ENCODE results near the gene NDUFV3. TPM values are rescaled to one million over a fixed set of nuclear protein-coding genes. Genes with fewer than 3 reads are reported as not detected.

The NDUFV3 gene
- total and polyA plus RNA-seq, 2 donors (not counting 1 experiment from before 2014, with no cell fraction given), result 37.7 to 38.2 TPM

DNA sequence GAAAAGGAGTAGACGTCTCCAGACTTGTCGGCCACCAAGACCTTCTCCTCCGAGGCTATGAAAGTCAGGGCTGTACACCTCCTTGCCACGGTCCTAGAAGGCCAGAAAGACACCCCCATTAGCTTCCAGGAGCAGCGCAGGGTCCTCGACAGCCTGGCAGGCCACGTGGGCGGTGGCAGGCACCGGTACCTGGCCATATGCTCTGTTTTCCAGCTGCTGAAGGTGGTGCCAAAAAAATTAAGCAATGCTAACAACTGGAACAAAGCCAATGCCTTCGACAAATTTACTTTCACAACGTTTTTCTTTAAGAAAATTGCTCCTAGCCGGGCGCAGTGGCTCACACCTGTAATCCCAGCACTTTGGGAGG lies 29.6 kb upstream of the NDUFV3 start:
- Histone ChIP-seq H3K79me2 (ENCODE audit: control insufficient read depth, insufficient read depth, low read length) (peaks cover 46% of the 10 kb centered on the region), H3K9ac (ENCODE audit: insufficient read depth, low read length) (no peak overlapping the region), H3K9me3 (ENCODE audit: control insufficient read depth, insufficient read depth, low read depth, low read length) (no peaks in the 10 kb centered on the region), H3K4me2 (ENCODE audit: extremely low read depth, insufficient read depth, low read length) (no peak overlapping the region), H3K4me1 (ENCODE audit: control insufficient read depth, extremely low read depth, insufficient read depth, low read length) (no peaks in the 10 kb centered on the region), H2AFZ (ENCODE audit: low read length) (no peak overlapping the region), H3K4me3 (replicated peaks in 1 of 4; ENCODE audit: control extremely low read depth in 1 of 4, insufficient read depth in 1 of 4, low read depth in 3 of 4, low read length in 4 of 4) (no peak overlapping the region), H4K20me1 (ENCODE audit: control insufficient read depth, extremely low read depth, insufficient read depth, low read length) (no peaks in the 10 kb centered on the region), H3K36me3 (ENCODE audit: control insufficient read depth, insufficient read depth, low read length) (peaks cover 27% of the 10 kb centered on the region), H3K27ac (ENCODE audit: insufficient read depth, low read length) (no peak overlapping the region), H3K27me3 (ENCODE audit: control insufficient read depth, insufficient read depth, low read length) (no peaks in the 10 kb centered on the region)
- no peak for DNase-seq (ENCODE audit: low read depth in 2 of 2)
- TF ChIP-seq EZH2 (IDR thresholded peaks at IDR 0.05; ENCODE audit: low read length, missing control alignments), result no peak
- TF ChIP-seq, protein P1, sequence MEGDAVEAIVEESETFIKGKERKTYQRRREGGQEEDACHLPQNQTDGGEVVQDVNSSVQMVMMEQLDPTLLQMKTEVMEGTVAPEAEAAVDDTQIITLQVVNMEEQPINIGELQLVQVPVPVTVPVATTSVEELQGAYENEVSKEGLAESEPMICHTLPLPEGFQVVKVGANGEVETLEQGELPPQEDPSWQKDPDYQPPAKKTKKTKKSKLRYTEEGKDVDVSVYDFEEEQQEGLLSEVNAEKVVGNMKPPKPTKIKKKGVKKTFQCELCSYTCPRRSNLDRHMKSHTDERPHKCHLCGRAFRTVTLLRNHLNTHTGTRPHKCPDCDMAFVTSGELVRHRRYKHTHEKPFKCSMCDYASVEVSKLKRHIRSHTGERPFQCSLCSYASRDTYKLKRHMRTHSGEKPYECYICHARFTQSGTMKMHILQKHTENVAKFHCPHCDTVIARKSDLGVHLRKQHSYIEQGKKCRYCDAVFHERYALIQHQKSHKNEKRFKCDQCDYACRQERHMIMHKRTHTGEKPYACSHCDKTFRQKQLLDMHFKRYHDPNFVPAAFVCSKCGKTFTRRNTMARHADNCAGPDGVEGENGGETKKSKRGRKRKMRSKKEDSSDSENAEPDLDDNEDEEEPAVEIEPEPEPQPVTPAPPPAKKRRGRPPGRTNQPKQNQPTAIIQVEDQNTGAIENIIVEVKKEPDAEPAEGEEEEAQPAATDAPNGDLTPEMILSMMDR (conservative IDR thresholded peaks at IDR 0.05 in 1 of 2, IDR thresholded peaks at IDR 0.05 in 1 of 2; ENCODE audit: low read depth in 1 of 2, low read length in 2 of 2), result no peak

DNA sequence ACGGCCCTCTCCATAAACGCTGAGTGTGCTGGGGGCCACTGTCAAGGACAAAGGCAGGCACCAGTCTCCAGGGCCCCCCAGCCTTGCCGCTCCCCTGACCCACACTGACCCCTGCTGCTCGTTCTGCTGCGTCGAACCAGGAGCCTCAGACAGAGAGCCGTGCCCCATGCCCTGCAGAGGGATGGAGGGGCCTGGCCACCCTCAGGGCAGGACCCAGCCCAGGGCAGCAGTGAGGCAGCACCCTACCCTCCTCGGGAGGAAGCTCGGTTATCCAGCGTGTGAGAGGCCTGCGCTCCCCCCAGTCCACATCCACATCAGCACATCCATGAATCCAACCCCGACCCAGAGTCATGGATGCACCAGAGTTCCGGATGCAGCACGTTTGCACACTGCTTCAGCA lies 28.8 kb upstream of the NDUFV3 start:
- TF ChIP-seq EZH2 (IDR thresholded peaks at IDR 0.05; ENCODE audit: low read length, missing control alignments), result no peak
- TF ChIP-seq, protein P1 (conservative IDR thresholded peaks at IDR 0.05 in 1 of 2, IDR thresholded peaks at IDR 0.05 in 1 of 2; ENCODE audit: low read depth in 1 of 2, low read length in 2 of 2), result no peak
- no peaks in the 10 kb centered on the region for H3K9me3 ChIP-seq (ENCODE audit: control insufficient read depth, insufficient read depth, low read depth, low read length)
- peaks cover 22% of the 10 kb centered on the region for H3K36me3 ChIP-seq (ENCODE audit: control insufficient read depth, insufficient read depth, low read length)
- DNase-seq (ENCODE audit: low read depth in 2 of 2), result no peak
- H4K20me1 ChIP-seq (ENCODE audit: control insufficient read depth, extremely low read depth, insufficient read depth, low read length), result no peaks in the 10 kb centered on the region
- H3K4me1 ChIP-seq (ENCODE audit: control insufficient read depth, extremely low read depth, insufficient read depth, low read length), result no peaks in the 10 kb centered on the region
- H3K27me3 ChIP-seq (ENCODE audit: control insufficient read depth, insufficient read depth, low read length), result no peaks in the 10 kb centered on the region
- H3K79me2 ChIP-seq (ENCODE audit: control insufficient read depth, insufficient read depth, low read length), result peaks cover 49% of the 10 kb centered on the region
- no peak overlapping the region for H3K4me2 ChIP-seq (ENCODE audit: extremely low read depth, insufficient read depth, low read length)
- no peak overlapping the region for H3K9ac ChIP-seq (ENCODE audit: insufficient read depth, low read length)
- H3K4me3 ChIP-seq (replicated peaks in 1 of 4; ENCODE audit: control extremely low read depth in 1 of 4, insufficient read depth in 1 of 4, low read depth in 3 of 4, low read length in 4 of 4), result no peak overlapping the region
- H3K27ac ChIP-seq (ENCODE audit: insufficient read depth, low read length), result no peak overlapping the region
- no peak overlapping the region for H2AFZ ChIP-seq (ENCODE audit: low read length)

DNA sequence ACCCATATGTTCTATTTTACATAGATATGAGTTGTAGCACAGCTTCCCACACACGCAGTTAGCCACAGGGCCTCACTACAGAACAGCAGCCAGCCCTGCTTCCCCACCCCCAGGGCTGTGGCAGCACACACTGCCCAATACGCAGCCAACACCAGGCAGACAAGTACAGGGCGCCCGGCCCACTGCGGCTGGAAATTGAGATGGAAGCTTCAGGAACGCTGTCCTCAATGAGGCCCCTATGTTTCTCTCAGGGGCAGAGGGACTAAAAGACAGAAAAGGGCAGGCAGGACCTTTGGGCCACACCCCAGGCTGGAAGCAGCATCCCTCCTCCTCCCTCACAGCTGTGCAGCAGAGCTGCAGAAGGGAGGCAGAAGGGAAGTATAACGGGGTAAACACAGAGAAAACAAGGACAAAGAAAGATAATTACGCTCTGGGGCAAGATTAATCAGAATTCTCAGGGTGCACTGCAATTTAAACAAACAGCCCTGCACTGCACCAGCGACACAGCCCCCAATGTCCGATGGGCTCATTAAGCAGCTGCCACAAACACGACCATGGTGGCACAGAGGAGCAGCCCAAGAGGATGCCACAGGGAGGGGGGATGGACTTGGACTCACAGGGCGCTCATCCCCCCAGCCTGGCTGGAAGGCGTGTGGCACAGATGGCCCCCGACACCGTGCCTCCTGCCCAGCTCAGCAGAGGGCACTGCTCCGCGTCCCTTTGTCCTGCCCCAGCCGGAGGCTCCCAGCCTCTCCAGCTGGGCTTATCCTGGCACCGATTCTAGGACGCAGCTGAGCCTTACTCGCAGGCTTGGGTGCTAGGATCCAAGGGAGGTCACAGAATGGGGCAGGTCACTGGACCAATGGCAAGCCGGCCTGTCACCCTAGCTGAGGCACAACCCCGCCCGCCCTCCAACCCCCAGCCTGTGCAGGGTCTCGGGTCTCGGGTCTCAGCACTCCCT lies 28.0 kb upstream of the NDUFV3 start:
- Histone ChIP-seq H3K27ac (ENCODE audit: insufficient read depth, low read length) (no peak overlapping the region), H2AFZ (ENCODE audit: low read length) (no peak overlapping the region), H3K9me3 (ENCODE audit: control insufficient read depth, insufficient read depth, low read depth, low read length) (no peaks in the 10 kb centered on the region), H4K20me1 (ENCODE audit: control insufficient read depth, extremely low read depth, insufficient read depth, low read length) (no peaks in the 10 kb centered on the region), H3K4me3 (replicated peaks in 1 of 4; ENCODE audit: control extremely low read depth in 1 of 4, insufficient read depth in 1 of 4, low read depth in 3 of 4, low read length in 4 of 4) (no peak overlapping the region), H3K36me3 (ENCODE audit: control insufficient read depth, insufficient read depth, low read length) (peaks cover 22% of the 10 kb centered on the region), H3K4me2 (ENCODE audit: extremely low read depth, insufficient read depth, low read length) (no peak overlapping the region), H3K79me2 (ENCODE audit: control insufficient read depth, insufficient read depth, low read length) (peaks cover 50% of the 10 kb centered on the region), H3K4me1 (ENCODE audit: control insufficient read depth, extremely low read depth, insufficient read depth, low read length) (no peaks in the 10 kb centered on the region), H3K27me3 (ENCODE audit: control insufficient read depth, insufficient read depth, low read length) (no peaks in the 10 kb centered on the region), H3K9ac (ENCODE audit: insufficient read depth, low read length) (no peak overlapping the region)
- TF ChIP-seq, protein P1 (conservative IDR thresholded peaks at IDR 0.05 in 1 of 2, IDR thresholded peaks at IDR 0.05 in 1 of 2; ENCODE audit: low read depth in 1 of 2, low read length in 2 of 2), result no peak
- TF ChIP-seq EZH2 (IDR thresholded peaks at IDR 0.05; ENCODE audit: low read length, missing control alignments), result no peak
- no peak for DNase-seq (ENCODE audit: low read depth in 2 of 2)

All from fibroblast of lung (primary cell).